HepG2 (cell line): ENCODE results near the gene LRIF1. TPM values are rescaled to one million over a fixed set of nuclear protein-coding genes. Genes with fewer than 3 reads are reported as not detected.

Experiments
- FOXA3 ChIP-seq: IDR thresholded peaks from 2 replicates; pipeline ENCODE4 v1.6.1; 2016; ENCODE audit warnings: missing genetic modification reagents, missing compliant biosample characterization
- GATAD2A ChIP-seq: IDR thresholded peaks from 2 replicates; pipeline ENCODE4 v1.6.1; 2016
- HDAC6 ChIP-seq: fragments of 200-600 bp; sonication (generic); IDR thresholded peaks from 2 replicates; pipeline ENCODE4 v1.7.0; 2017; ENCODE audit warnings: mild to moderate bottlenecking, antibody characterized with exemption, low read length, low read depth
- HMGA1 ChIP-seq: sonication (generic); formaldehyde crosslinking; conservative IDR thresholded peaks from 2 replicates; pipeline ENCODE4 v1.4.0; 2020; ENCODE audit warnings: missing genetic modification reagents
- HNF4G ChIP-seq, 2 experiments: sonication (generic) in 1 of 2; formaldehyde crosslinking in 1 of 2; IDR thresholded peaks; 2 replicates each; pipeline versions ENCODE4 v1.4.0 to v1.6.1; 2011 to 2020; ENCODE audit warnings: borderline replicate concordance in 2 of 2, low read depth in 2 of 2, mild to moderate bottlenecking in 2 of 2, low read length in 1 of 2, missing genetic modification reagents in 1 of 2, moderate library complexity in 1 of 2
- IRF2 ChIP-seq: IDR thresholded peaks from 2 replicates; pipeline ENCODE4 v1.6.1; 2018; ENCODE audit warnings: missing genetic modification reagents, missing compliant biosample characterization
- SMARCE1 ChIP-seq: fragments of 450-650 bp; IDR thresholded peaks from 2 replicates; pipeline ENCODE4 v1.6.1; 2017; ENCODE audit warnings: borderline replicate concordance
- SP140L ChIP-seq: sonication (generic); formaldehyde crosslinking; IDR thresholded peaks from 2 replicates; pipeline ENCODE4 v1.4.0; 2020; ENCODE audit warnings: missing genetic modification reagents, borderline replicate concordance
- SSRP1 ChIP-seq: IDR thresholded peaks from 2 replicates; pipeline ENCODE4 v1.6.1; 2016; ENCODE audit warnings: control low read depth
- TBL1XR1 ChIP-seq: fragments of 150-350 bp; IDR thresholded peaks from 2 replicates; pipeline ENCODE4 v1.6.1; 2014; ENCODE audit warnings: borderline replicate concordance, low read length; ENCODE audit not compliant: partially characterized antibody
- ZEB1 ChIP-seq: IDR thresholded peaks from 2 replicates; pipeline ENCODE4 v1.6.1; 2012; ENCODE audit warnings: mild to moderate bottlenecking, low read depth, inconsistent platforms; ENCODE audit not compliant: insufficient replicate concordance
- ZNF205 ChIP-seq: IDR thresholded peaks from 2 replicates; pipeline ENCODE4 v1.6.1; 2018; ENCODE audit warnings: missing biosample characterization, missing genetic modification reagents
- ZNF292 ChIP-seq: sonication (generic); formaldehyde crosslinking; IDR thresholded peaks from 2 replicates; pipeline ENCODE4 v1.8.1; 2022; ENCODE audit warnings: mild to moderate bottlenecking, low read depth, missing genetic modification reagents, borderline replicate concordance
- ZNF335 ChIP-seq: sonication (generic); formaldehyde crosslinking; IDR thresholded peaks from 2 replicates; pipeline ENCODE4 v1.4.0; 2020; ENCODE audit warnings: missing genetic modification reagents
- ZNF354B ChIP-seq: sonication (generic); formaldehyde crosslinking; IDR thresholded peaks from 2 replicates; pipeline ENCODE4 v1.8.0; 2022; ENCODE audit warnings: mild to moderate bottlenecking, missing genetic modification reagents
- ZNF570 ChIP-seq: sonication (generic); formaldehyde crosslinking; IDR thresholded peaks from 2 replicates; pipeline ENCODE4 v1.4.0; 2020; ENCODE audit warnings: mild to moderate bottlenecking, missing genetic modification reagents, borderline replicate concordance
- ZNF75D ChIP-seq: sonication (generic); formaldehyde crosslinking; IDR thresholded peaks from 2 replicates; pipeline ENCODE4 v1.8.1; 2023; ENCODE audit warnings: missing genetic modification reagents, mild to moderate bottlenecking, borderline replicate concordance
- polyA plus RNA-seq, 8 experiments: library from polyadenylated mRNA; depleted of rRNA in 3 of 8; stranded (reverse) in 7 of 8; unstranded in 1 of 8; fragments of >200 nt; fragmentation: Illumina TruSeq in 4 of 8; extraction: Trizol in 4 of 8; gene quantifications; 2 replicates each; pipeline versions ENCODE4 v1.2.1 to v1.2.3, GENCODE V29; 2011 to 2016; ENCODE audit warnings: low read depth in 4 of 8, missing spikeins in 1 of 8, mixed read lengths in 1 of 8; ENCODE audit not compliant: insufficient read depth in 1 of 8
- total RNA-seq, 5 experiments: library from RNA; depleted of rRNA; stranded (reverse); fragments of >200 nt; fragmentation: Illumina TruSeq; extraction: Trizol; gene quantifications; 2 replicates each; pipeline ENCODE4 v1.2.3, GENCODE V29; 2016; ENCODE audit warnings: low read depth in 1 of 5
- TF ChIP-seq, protein P1 (sequence below): sonication (generic); formaldehyde crosslinking; IDR thresholded peaks from 2 replicates; pipeline ENCODE4 v1.5.0; 2020; ENCODE audit warnings: mild to moderate bottlenecking, missing genetic modification reagents
- TF ChIP-seq, protein P2 (sequence below): sonication (generic); formaldehyde crosslinking; IDR thresholded peaks from 2 replicates; pipeline ENCODE4 v1.4.0; 2020; ENCODE audit warnings: missing genetic modification reagents, borderline replicate concordance
- TF ChIP-seq, protein P3 (sequence below): sonication (generic); formaldehyde crosslinking; IDR thresholded peaks from 2 replicates; pipeline ENCODE4 v1.5.0; 2020; ENCODE audit warnings: mild to moderate bottlenecking, missing genetic modification reagents
- TF ChIP-seq, protein P4 (sequence below): sonication (generic); formaldehyde crosslinking; IDR thresholded peaks from 2 replicates; pipeline ENCODE4 v1.8.1; 2023; ENCODE audit warnings: mild to moderate bottlenecking, missing genetic modification reagents

Gene LRIF1
- total and polyA plus RNA-seq, 2 of the 13 experiments (the other 11 are each of a cell fraction or from before 2014, with no cell fraction given), result 18.4 to 42.4 TPM

DNA sequence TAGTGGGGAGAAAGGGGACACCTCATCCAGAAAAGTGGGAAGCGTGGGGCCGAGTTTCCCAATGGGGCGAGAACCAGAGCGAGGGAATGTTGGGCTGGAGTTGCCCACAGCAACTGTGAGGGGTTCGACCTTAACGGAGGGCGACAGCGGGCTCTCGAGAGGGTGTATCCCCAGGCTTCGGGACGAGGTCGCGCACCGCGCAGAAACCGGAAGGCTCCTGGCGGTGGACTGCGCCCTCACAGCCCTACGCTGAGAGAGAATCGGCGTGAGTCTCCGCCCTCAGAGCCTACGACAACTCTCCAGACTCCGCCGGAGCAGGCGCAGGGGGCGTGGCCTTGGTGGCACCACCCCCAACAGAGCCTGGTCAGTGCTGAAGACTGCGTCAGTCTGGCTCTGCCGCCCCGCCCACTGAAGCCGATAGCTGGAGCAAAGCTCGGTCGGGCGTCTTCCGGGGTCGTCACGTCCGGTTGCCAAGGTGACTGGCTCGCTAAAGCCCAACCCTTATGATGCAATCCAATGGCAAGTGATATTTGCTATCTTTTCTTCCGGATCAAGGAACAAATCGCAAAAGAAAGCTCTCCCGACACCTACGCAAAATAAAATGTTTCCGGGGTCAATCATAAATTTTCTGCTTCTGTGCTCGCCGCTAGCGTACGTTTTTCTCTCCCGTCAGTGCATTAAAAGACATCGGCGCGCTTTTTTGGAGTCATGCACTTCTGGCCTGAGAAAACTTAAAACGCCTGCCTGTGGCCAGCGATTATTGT lies at the start of gene LRIF1 (continued):
- TF ChIP-seq ZEB1 (no peak), SMARCE1 (no peak), GATAD2A (0 out of 2 replicates have a peak, but pooled peaks have one; percentile 10), HMGA1 (CRISPR knock-in tag) (no peak), ZNF205 (CRISPR knock-in tag) (no peak; the same call in none of the 2 replicates), ZNF335 (CRISPR knock-in tag) (no peak), SSRP1 (CRISPR knock-in tag) (no peak), ZNF354B (CRISPR knock-in tag) (0 out of 2 replicates have a peak, but pooled peaks have one; percentile 79), ZNF292 (peak; percentile 75; the same call in 1 of the 2 replicates), TBL1XR1 (peak; percentile 96), HNF4G (IDR thresholded peaks at IDR 0.05; ENCODE audit: borderline replicate concordance, low read depth, low read length) (peak; percentile 24; the same call in 1 of the 2 replicates), HNF4G (CRISPR knock-in tag; IDR thresholded peaks at IDR 0.05; ENCODE audit: borderline replicate concordance, low read depth) (no peak), IRF2 (CRISPR knock-in tag) (peak; percentile 63), FOXA3 (CRISPR knock-in tag) (peak; percentile 26; the same call in 1 of the 2 replicates), HDAC6 (no peak), SP140L (CRISPR knock-in tag) (no peak), ZNF75D (CRISPR knock-in tag) (no peak), ZNF570 (no peak)
- TF ChIP-seq, protein P1, sequence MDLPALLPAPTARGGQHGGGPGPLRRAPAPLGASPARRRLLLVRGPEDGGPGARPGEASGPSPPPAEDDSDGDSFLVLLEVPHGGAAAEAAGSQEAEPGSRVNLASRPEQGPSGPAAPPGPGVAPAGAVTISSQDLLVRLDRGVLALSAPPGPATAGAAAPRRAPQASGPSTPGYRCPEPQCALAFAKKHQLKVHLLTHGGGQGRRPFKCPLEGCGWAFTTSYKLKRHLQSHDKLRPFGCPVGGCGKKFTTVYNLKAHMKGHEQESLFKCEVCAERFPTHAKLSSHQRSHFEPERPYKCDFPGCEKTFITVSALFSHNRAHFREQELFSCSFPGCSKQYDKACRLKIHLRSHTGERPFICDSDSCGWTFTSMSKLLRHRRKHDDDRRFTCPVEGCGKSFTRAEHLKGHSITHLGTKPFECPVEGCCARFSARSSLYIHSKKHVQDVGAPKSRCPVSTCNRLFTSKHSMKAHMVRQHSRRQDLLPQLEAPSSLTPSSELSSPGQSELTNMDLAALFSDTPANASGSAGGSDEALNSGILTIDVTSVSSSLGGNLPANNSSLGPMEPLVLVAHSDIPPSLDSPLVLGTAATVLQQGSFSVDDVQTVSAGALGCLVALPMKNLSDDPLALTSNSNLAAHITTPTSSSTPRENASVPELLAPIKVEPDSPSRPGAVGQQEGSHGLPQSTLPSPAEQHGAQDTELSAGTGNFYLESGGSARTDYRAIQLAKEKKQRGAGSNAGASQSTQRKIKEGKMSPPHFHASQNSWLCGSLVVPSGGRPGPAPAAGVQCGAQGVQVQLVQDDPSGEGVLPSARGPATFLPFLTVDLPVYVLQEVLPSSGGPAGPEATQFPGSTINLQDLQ (CRISPR knock-in tag), result no peak
- TF ChIP-seq, protein P2, sequence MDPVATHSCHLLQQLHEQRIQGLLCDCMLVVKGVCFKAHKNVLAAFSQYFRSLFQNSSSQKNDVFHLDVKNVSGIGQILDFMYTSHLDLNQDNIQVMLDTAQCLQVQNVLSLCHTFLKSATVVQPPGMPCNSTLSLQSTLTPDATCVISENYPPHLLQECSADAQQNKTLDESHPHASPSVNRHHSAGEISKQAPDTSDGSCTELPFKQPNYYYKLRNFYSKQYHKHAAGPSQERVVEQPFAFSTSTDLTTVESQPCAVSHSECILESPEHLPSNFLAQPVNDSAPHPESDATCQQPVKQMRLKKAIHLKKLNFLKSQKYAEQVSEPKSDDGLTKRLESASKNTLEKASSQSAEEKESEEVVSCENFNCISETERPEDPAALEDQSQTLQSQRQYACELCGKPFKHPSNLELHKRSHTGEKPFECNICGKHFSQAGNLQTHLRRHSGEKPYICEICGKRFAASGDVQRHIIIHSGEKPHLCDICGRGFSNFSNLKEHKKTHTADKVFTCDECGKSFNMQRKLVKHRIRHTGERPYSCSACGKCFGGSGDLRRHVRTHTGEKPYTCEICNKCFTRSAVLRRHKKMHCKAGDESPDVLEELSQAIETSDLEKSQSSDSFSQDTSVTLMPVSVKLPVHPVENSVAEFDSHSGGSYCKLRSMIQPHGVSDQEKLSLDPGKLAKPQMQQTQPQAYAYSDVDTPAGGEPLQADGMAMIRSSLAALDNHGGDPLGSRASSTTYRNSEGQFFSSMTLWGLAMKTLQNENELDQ (CRISPR knock-in tag), result no peak
- TF ChIP-seq, protein P3, sequence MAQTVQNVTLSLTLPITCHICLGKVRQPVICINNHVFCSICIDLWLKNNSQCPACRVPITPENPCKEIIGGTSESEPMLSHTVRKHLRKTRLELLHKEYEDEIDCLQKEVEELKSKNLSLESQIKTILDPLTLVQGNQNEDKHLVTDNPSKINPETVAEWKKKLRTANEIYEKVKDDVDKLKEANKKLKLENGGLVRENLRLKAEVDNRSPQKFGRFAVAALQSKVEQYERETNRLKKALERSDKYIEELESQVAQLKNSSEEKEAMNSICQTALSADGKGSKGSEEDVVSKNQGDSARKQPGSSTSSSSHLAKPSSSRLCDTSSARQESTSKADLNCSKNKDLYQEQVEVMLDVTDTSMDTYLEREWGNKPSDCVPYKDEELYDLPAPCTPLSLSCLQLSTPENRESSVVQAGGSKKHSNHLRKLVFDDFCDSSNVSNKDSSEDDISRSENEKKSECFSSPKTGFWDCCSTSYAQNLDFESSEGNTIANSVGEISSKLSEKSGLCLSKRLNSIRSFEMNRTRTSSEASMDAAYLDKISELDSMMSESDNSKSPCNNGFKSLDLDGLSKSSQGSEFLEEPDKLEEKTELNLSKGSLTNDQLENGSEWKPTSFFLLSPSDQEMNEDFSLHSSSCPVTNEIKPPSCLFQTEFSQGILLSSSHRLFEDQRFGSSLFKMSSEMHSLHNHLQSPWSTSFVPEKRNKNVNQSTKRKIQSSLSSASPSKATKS (CRISPR knock-in tag), result 0 out of 2 replicates have a peak, but pooled peaks have one; percentile 2
- TF ChIP-seq, protein P4, sequence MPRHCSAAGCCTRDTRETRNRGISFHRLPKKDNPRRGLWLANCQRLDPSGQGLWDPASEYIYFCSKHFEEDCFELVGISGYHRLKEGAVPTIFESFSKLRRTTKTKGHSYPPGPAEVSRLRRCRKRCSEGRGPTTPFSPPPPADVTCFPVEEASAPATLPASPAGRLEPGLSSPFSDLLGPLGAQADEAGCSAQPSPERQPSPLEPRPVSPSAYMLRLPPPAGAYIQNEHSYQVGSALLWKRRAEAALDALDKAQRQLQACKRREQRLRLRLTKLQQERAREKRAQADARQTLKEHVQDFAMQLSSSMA, result peak; percentile 45; the same call in 1 of the 2 replicates
